SK-N-SH (cell line): ENCODE measurements around the gene ABCD2.

Source experiments
- CTCF ChIP-seq: fragments of 200-600 bp; sonication (generic); IDR thresholded peaks from 2 replicates; pipeline ENCODE4 v1.6.1; 2017; ENCODE audit warnings: antibody characterized with exemption, mild to moderate bottlenecking, moderate library complexity
- ELF1 ChIP-seq: IDR thresholded peaks from 2 replicates; pipeline ENCODE4 v1.4.0; 2012
- EZH2phosphoT487 ChIP-seq: fragments of 200-600 bp; sonication (generic); IDR thresholded peaks from 2 replicates; pipeline ENCODE4 v1.6.1; 2017; ENCODE audit warnings: low read depth, mixed run types, mild to moderate bottlenecking, antibody characterized with exemption, moderate library complexity, borderline replicate concordance
- MAX ChIP-seq: IDR thresholded peaks from 2 replicates; pipeline ENCODE4 v1.4.0; 2012; ENCODE audit warnings: low read depth
- NRF1 ChIP-seq: IDR thresholded peaks from 2 replicates; pipeline ENCODE4 v1.6.1; 2012; ENCODE audit warnings: low read depth, mild to moderate bottlenecking, low read length
- REST ChIP-seq: IDR thresholded peaks from 2 replicates; pipeline ENCODE4 v1.6.1; 2012; ENCODE audit warnings: mild to moderate bottlenecking, low read depth, low read length, moderate library complexity
- RXRA ChIP-seq: IDR thresholded peaks from 2 replicates; pipeline ENCODE4 v1.4.0; 2012; ENCODE audit warnings: low read depth, mild to moderate bottlenecking, borderline replicate concordance

- TF ChIP-seq CTCF = no peak
- TF ChIP-seq EZH2phosphoT487 = no peak
- no peak for TF ChIP-seq NRF1
- TF ChIP-seq MAX = no peak
- no peak for TF ChIP-seq ELF1
- TF ChIP-seq REST = no peak
- TF ChIP-seq RXRA = no peak
Measured at GRCh38 chr12:39626033-39626814, 6.6 kb upstream of the ABCD2 start.
